ENCODE data around the gene GSTCD.

DNA sequence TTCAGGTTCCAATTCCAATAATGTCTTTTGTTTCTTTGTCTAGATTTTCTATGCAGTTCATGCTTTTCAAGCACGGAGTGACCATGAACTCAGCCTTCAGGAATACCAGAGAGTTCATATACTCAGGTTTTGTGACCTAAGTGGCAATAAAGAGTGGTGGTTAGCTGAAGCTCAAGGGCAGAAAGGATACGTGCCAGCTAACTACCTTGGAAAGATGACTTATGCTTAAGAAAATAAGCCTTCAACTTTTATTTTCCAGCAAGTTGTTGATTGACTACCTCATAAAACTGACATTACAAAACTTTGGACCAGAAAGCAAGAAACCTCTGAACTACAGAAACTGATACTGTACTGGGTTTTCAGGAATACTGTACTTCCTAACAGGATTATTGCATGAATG is 30.9 kb upstream of the GSTCD start:
- TF ChIP-seq, protein P1, sequence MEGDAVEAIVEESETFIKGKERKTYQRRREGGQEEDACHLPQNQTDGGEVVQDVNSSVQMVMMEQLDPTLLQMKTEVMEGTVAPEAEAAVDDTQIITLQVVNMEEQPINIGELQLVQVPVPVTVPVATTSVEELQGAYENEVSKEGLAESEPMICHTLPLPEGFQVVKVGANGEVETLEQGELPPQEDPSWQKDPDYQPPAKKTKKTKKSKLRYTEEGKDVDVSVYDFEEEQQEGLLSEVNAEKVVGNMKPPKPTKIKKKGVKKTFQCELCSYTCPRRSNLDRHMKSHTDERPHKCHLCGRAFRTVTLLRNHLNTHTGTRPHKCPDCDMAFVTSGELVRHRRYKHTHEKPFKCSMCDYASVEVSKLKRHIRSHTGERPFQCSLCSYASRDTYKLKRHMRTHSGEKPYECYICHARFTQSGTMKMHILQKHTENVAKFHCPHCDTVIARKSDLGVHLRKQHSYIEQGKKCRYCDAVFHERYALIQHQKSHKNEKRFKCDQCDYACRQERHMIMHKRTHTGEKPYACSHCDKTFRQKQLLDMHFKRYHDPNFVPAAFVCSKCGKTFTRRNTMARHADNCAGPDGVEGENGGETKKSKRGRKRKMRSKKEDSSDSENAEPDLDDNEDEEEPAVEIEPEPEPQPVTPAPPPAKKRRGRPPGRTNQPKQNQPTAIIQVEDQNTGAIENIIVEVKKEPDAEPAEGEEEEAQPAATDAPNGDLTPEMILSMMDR (IDR thresholded peaks at IDR 0.05) = no peak
- TF ChIP-seq EZH2 (IDR thresholded peaks at IDR 0.05; ENCODE audit: borderline replicate concordance, insufficient read depth, low read depth, low read length, poor library complexity, severe bottlenecking) = no peak

Measured in B cell (primary cell).